HG02642 (cell line): ENCODE results near the gene LHX5.

Source experiments
- ATAC-seq: cut with Tn5 transposase; IDR thresholded peaks from one replicate; pipeline ENCODE4 v1.9.1; 2021; ENCODE audit warnings: mild to moderate bottlenecking; ENCODE audit not compliant: unreplicated experiment, poor library complexity

Gene LHX5

GRCh38 chr12:113443030-113443539 is 28.6 kb downstream of the LHX5 start:
- ATAC-seq = no peak

- ATAC-seq = no peak
Measured at GRCh38 chr12:113440947-113441782, 30.5 kb downstream of the LHX5 start.

- no peak for ATAC-seq
Measured at GRCh38 chr12:113440336-113440735, 31.3 kb downstream of the LHX5 start.

- ATAC-seq = no peak
Measured at GRCh38 chr12:113439606-113440030, 32.1 kb downstream of the LHX5 start.

GRCh38 chr12:113439301-113439597 is 32.4 kb downstream of the LHX5 start:
- ATAC-seq = no peak

- ATAC-seq = no peak
Measured at GRCh38 chr12:113438523-113439300, 33.0 kb downstream of the LHX5 start.

GRCh38 chr12:113437729-113438100 is 34.0 kb downstream of the LHX5 start:
- no peak for ATAC-seq

GRCh38 chr12:113436993-113437728 is 34.5 kb downstream of the LHX5 start:
- ATAC-seq = no peak

GRCh38 chr12:113436586-113436985 is 35.1 kb downstream of the LHX5 start:
- no peak for ATAC-seq

- ATAC-seq = no peak
Measured at GRCh38 chr12:113435367-113435766, 36.3 kb downstream of the LHX5 start.

GRCh38 chr12:113432986-113433385 is 38.7 kb downstream of the LHX5 start:
- no peak for ATAC-seq

GRCh38 chr12:113428482-113428881 is 43.2 kb downstream of the LHX5 start:
- ATAC-seq = no peak

GRCh38 chr12:113427882-113428281 is 43.8 kb downstream of the LHX5 start:
- ATAC-seq = no peak

- ATAC-seq = no peak
Measured at GRCh38 chr12:113425960-113426453, 45.7 kb downstream of the LHX5 start.

GRCh38 chr12:113424915-113425823 is 46.5 kb downstream of the LHX5 start:
- ATAC-seq = no peak

- no peak for ATAC-seq
Measured at GRCh38 chr12:113424456-113424855, 47.2 kb downstream of the LHX5 start.

GRCh38 chr12:113422886-113423669 is 48.6 kb downstream of the LHX5 start:
- ATAC-seq = no peak

- ATAC-seq = peak; percentile 82
Measured at GRCh38 chr12:113422030-113422885, 49.4 kb downstream of the LHX5 start, which contains the start of gene SDSL. TSS of gene SDSL (plus strand) at chr12:113422380. CDS start at chr12:113427983, 5,603 bp downstream.
